GM12865 (cell line): ENCODE results near the gene HMGB3.

Experiments
- DNase-seq: peaks from one replicate; pipeline ENCODE4 v3.0.0; 2010; ENCODE audit warnings: low read depth
- H3K4me3 ChIP-seq: 2 replicates; pipeline ENCODE4 v1.5.1; 2011; ENCODE audit warnings: mild to moderate bottlenecking, low read depth, low read length, control low read depth
- TF ChIP-seq, protein P1 (sequence below): IDR thresholded peaks from 2 replicates; pipeline ENCODE4 v1.5.1; 2011; ENCODE audit warnings: low read length, control low read depth, low read depth, inconsistent platforms; ENCODE audit not compliant: insufficient read depth; ENCODE audit errors: missing control alignments

The HMGB3 gene

DNA sequence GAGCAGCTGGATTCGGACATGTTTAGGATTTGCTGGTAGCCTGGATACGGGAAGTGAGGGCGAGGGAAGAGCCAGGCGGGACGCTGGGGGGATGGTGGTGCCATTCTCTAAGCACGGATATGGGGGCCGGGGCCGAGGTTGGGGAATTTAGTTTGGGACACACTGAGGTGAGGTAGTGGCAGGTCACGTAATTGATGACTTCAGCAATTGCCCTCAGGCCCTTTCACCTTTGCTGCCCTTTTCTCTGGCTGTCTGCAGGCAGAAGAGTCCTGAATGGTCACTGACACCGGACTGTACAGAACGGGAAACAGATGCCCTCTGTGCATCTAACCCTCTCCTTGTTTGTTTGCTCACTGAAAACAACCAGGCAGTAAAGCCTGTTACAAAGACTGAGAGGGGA lies 16.9 kb upstream of the HMGB3 start:
- no peak for DNase-seq
- TF ChIP-seq, protein P1, sequence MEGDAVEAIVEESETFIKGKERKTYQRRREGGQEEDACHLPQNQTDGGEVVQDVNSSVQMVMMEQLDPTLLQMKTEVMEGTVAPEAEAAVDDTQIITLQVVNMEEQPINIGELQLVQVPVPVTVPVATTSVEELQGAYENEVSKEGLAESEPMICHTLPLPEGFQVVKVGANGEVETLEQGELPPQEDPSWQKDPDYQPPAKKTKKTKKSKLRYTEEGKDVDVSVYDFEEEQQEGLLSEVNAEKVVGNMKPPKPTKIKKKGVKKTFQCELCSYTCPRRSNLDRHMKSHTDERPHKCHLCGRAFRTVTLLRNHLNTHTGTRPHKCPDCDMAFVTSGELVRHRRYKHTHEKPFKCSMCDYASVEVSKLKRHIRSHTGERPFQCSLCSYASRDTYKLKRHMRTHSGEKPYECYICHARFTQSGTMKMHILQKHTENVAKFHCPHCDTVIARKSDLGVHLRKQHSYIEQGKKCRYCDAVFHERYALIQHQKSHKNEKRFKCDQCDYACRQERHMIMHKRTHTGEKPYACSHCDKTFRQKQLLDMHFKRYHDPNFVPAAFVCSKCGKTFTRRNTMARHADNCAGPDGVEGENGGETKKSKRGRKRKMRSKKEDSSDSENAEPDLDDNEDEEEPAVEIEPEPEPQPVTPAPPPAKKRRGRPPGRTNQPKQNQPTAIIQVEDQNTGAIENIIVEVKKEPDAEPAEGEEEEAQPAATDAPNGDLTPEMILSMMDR: no peak
- no peak overlapping the region for H3K4me3 ChIP-seq

GRCh38 chrX:150966742-150967141 lies 16.4 kb upstream of the HMGB3 start:
- no peak overlapping the region for H3K4me3 ChIP-seq
- TF ChIP-seq, protein P1: no peak
- DNase-seq: no peak

GRCh38 chrX:150967786-150968185 lies 15.3 kb upstream of the HMGB3 start:
- TF ChIP-seq, protein P1: no peak
- H3K4me3 ChIP-seq: no peak overlapping the region
- DNase-seq: no peak

GRCh38 chrX:150968862-150969720 lies 14.0 kb upstream of the HMGB3 start:
- TF ChIP-seq, protein P1: no peak
- H3K4me3 ChIP-seq: no peak overlapping the region
- no peak for DNase-seq

GRCh38 chrX:150972450-150972849 lies 10.7 kb upstream of the HMGB3 start:
- no peak for DNase-seq
- TF ChIP-seq, protein P1: no peak
- H3K4me3 ChIP-seq: no peak overlapping the region

DNA sequence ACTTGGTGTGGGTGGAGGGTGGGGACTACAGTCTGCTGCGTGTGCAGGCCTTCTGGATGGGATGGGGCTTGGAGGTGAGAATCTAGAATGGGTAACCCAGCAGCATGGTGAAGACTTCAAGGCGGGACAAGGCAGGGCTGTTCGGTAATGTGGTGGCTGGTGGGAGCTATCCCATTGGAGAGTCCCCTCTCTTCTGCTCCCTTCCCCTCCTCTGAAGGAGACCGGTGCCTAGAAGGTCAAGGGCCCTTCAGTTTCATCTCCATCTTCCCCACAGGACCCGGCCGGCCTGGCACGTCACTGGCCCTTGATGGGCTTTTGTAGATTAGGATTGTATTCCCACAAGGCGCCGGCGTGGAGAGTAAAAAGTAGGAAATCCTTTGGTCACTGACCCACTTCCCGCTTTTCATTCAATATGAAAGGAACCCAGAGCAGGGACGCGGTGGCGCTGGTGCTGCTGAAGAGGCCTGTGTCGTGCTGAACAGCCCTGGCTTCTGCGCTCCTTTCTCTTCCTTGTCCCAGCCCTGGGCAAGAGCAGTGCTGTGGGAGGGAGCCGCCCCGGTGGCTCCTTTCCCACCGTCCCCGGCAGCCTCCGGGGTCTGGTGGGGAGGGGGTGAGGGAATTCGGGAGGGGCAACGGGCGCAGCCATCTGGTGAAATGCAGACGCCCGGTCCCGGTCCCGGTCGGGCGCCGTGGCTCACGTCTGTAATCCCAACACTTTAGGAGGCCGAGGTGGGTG lies 7.3 kb upstream of the HMGB3 start:
- TF ChIP-seq, protein P1: no peak
- no peak overlapping the region for H3K4me3 ChIP-seq
- DNase-seq: no peak
